Posterior vena cava (tissue), 2 donors: ENCODE results near the gene ZNF582. TPM values are rescaled to one million over a fixed set of nuclear protein-coding genes. Genes with fewer than 3 reads are reported as not detected.
"Not testable (repeated sequence)": the region's sequence is repeated elsewhere in the genome, so short reads cannot be mapped to it uniquely, and the experiment has no call there.

Experiments used
- DNase-seq: peaks from one replicate; pipeline ENCODE4 v3.0.0-alpha.2; 2020; ENCODE audit warnings: low spot score
- intact Hi-C, 2 donors: fragments of 100-400 bp; cut with DNase I; formaldehyde crosslinking; loops; one replicate each; pipeline versions ENCODE4 v1.14.1 to v1.14.2; 2022 to 2023
- total RNA-seq, 2 donors: library from RNA; stranded (reverse); fragmentation: NEBNext Ultra II Directional; extraction: Animal tissue kit (Norgen Biotek cat#: 25700); gene quantifications; one replicate each; pipeline ENCODE4 v1.2.1, GENCODE V29; 2021
- donor health status: DM: yes; HTN: yes; CAD: no.
- donor health status: DM: yes; HTN: yes; CAD: no.

ZNF582 gene
- total RNA-seq, 2 donors from 2014 or later: 3.0 to 3.7 TPM

DNA sequence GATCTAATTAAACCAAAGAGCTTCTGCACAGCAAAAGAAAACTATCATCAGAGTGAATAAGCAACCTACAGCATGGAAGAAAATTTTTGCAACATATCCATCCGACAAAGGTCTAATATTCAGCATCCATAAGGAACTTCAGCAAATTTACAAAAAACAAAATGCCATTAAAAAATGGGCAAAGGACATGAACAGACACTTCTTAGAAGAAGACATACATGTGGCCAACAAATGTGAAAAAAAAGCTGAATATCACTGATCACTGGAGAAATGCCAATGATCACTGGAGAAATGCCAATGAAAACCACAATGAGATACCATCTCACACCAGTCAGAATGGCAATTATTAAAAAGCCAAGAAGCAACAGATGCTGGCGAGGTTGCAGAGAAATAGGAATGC is 32.5 kb downstream of the ZNF582 start:
- intact Hi-C loops: no loop called here
- DNase-seq: no peak

DNA sequence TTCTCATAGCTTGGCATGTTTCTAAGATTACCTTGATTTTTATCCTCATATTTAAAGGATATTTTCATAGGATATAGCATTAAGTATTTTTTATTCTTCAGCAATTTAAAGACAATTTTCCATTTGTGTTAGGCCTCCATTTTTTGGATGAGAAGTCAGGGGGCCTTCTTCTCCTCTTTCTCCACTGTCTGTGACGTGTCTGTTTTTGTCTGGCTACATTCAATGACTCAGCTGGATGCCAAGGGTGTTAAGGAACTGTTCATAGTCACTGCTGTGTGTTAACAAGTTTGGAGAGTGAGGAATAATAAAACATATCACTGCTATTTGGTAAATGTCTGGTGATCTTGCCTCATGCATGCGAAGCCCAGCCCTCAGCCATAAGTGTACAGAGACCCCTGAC is 36.4 kb downstream of the ZNF582 start:
- no peak for DNase-seq
- intact Hi-C loops: loop anchor here (5.0 to 10.0 kb wide), 2 partner anchors 282 to 730 kb away; no protein-coding TSS in a partner anchor

DNA sequence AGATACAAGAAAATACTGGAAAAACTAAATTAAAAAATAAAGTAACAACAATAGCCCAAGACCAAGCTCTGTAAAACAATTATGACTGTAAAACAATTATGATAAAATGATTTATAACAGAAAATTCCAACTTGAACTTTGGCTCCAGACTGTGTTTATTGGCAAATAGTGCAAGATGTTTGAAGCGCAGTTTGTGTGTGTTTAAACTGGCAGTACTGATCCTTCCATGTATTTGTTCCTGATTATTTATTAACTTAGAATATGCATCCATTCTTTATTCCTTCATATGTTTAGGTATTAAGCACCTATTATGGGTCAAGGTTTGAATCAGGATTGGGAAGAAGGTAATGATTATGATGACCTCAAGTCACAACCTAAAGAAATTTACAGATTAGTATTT is 37.8 kb downstream of the ZNF582 start:
- no peak for DNase-seq
- intact Hi-C loops: loop anchor here (5.0 to 10.0 kb wide), 2 partner anchors 281 to 728 kb away; no protein-coding TSS in a partner anchor

DNA sequence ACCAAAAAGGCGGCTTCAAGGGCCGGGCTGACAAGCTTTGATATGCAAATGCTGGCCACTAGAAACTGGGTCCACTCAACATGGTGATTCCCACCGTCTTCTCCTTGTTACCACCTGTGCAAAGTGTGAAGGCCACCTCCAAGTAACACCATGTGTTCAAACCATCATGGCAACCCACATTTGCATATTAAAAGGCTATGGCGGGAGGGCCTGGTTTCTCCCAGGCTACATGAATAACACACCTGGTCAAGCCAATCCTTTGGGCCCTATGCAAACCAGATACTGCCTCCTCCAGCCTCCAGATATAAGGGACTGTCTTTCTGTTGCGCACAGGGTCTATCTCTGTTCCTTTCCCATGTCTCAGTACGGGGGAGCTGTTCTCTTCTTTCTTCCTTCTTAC is 42.1 kb downstream of the ZNF582 start:
- intact Hi-C loops: loop anchor here in 1 of 2 donors (10.0 kb wide), 1 partner anchor 276 kb away; no protein-coding TSS in a partner anchor
- DNase-seq: no peak

DNA sequence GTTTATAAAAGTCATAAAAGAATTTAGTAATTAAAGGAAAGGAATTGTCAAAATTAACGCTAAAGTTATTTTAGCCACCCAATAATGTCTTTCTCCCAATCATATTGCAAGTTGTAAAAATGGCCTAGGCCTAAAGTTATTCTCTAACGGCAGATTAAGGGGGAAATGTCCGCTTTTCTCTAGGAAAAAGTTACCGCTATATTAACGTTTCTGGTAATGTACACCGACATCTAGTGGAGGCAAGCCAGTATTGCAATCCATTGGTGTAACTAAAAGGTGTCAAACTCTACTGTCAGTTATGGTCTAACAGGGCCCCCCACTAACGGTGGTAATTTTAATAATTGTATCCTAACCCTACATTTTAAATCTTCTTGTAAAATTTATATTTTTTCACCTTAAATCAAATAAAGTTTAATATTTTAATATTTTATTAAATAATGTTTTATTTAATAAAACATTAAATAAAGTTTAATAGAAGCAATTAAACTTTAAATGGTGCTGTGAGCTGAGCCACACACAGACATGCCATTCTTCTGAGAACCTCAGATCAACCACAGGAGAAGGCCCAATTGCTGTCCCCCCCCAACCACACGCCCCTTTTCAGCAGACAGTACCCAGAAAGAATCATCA is 42.8 kb downstream of the ZNF582 start:
- no peak for DNase-seq
- intact Hi-C loops: loop anchor here in 1 of 2 donors (10.0 kb wide), 1 partner anchor 276 kb away; no protein-coding TSS in a partner anchor

DNA sequence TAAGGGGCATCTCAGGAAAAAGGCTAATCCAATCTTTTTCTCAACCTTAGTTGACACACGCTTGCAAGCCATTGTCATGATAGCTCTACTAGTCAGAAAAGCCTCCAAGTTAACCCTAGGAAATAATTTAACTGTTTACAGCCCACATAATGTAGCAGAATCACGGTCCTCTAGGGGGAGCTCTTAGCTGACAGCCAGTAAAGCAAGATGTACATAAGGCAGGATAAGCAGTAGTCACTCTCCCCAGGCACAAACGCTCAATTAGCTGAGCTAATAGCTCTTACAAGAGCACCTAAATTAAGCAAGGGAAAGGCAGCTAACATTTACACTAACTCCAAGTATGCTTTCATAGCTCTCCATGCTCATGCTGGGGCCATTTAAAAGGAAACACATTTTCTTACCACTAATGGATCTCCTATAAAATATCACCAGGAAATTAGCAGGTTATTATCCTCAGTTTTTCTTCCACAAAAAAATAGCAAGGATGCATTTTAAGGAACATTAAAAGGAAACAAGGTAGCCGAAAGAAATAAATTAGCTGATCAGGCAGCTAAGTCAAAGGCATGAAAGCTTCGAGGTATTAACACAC is 45.0 kb downstream of the ZNF582 start:
- intact Hi-C loops: loop anchor here in 1 of 2 donors (10.0 kb wide), 1 partner anchor 94 kb away; no protein-coding TSS in a partner anchor
- no peak for DNase-seq

DNA sequence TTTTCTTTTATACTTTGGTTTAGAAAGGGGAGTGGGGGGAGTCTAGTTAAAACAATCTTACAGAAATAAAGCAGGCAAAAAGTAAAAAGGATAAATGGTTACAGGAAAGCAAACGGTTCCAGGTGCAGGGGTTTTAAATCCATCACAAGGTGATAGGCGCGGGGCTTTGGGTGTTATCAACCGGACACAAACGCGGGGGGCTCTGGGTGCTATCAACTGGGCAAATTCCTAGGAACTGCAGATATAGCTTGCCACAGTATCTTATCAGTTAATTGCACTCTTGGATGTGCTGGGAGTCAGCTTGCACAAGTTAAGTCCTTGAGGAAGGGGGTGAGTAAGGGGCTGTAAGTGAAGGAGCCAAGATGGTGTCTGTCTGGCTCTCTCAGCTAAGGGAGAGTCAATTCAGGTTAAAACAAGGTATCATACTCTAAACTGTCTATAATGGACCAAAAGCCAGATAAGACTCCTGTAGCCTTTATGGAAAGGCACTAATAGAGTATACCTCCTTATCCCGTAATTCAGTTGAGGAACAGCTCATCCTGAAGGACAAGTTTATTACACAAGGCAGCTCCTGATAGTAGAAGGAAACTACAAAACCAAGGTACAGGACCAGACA is 46.1 kb downstream of the ZNF582 start:
- intact Hi-C loops: loop anchor here in 1 of 2 donors (10.0 kb wide), 1 partner anchor 92 kb away; no protein-coding TSS in a partner anchor
- DNase-seq: no peak

DNA sequence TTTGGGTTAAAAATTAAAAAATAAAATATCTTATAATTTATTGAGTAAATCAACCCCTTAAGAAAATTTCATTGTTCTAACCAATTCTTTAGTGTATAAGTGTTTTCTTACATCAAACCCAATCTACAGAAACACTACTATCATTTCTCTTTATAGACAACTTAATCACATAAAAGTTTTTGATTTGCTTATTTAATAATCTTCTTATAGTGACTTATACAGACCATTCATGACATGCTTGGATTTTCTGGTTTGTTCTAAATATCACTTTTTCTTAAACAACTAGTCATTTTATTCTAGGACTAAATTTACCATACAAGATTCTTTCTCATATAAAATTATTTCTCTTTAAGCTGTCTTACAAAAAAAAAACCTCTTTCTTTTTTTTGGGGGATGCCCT is 51.4 kb downstream of the ZNF582 start:
- intact Hi-C loops: loop anchor here in 1 of 2 donors (10.0 kb wide), 1 partner anchor 87 kb away; no protein-coding TSS in a partner anchor
- DNase-seq: no peak

DNA sequence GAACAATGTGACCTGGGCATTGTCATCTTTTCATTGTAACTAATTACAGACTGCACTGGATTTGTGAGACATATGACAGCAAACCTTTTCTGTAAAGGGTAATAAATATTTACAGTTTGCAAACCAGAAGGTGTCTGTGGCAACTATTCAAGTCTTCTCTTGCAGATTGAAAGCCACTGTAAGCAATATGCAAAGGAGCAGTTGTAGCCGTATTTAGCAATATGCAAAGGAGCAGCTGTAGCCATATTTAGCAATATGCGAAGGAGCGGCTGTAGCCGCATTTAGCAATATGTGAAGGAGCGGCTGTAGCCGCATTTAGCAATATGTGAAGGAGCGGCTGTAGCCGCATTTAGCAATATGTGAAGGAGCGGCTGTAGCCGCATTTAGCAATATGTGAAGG is 54.3 kb downstream of the ZNF582 start:
- intact Hi-C loops: not testable (repeated sequence)

DNA sequence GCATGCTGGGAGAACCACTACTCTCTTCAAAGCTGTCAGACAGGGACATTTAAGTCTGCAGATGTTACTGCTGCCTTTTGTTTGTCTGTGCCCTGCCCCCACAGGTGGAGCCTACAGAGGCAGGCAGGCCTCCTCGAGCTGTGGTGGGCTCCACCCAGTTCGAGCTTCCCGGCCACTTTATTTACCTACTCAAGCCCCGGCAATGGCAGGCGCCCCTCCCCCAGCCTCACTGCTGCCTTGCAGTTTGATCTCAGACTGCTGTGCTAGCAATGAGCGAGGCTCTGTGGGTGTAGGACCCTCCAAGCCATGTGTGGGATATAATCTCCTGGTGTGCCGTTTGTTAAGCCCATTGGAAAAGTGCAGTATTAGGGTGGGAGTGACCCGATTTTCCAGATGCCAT is 56.3 kb downstream of the ZNF582 start:
- intact Hi-C loops, DNase-seq: not testable (repeated sequence)

More for the DNA sequence above, 54.3 kb downstream of the ZNF582 start:
- DNase-seq: not testable (repeated sequence)

DNA sequence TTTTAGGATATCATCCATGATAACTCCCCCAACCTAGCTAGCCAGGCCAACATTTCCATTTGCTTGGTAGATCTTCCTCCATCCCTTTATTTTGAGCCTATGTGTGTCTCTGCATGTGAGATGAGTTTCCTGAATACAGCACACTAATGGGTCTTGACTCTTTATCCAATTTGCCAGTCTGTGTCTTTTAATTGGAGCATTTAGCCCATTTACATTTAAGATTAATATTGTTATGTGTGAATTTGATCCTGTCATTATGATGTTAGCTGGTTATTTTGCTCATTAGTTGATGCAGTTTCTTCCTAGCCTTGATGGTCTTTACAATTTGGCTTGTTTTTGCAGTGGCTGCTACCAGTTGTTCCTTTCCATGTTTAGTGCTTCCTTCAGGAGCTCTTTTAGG is 58.0 kb downstream of the ZNF582 start:
- DNase-seq, intact Hi-C loops: not testable (repeated sequence)

DNA sequence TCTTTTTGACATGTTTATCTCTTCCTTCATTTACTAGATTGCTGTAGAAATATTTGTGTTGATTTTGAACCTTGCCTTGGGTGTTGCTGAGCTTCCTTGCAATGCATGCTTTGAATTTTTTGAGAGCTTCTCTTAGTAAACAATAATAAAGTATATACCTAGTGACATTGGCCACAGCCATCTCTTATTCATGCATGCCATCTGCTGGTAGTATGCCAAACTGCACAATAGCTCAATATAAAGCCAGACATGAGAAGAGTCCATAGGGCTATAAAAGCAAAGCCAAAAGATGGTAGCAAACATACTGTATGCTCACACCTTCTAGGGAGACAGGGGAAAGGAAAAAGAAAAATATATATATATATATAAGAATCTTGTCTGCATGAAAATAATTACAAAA is 59.8 kb downstream of the ZNF582 start:
- intact Hi-C loops: no loop called here
- DNase-seq: no peak

Other genes starting within 250 kb of the ZNF582 start
- not detected for gene GALP, start 217.5 kb downstream of the ZNF582 start, total RNA-seq
- gene ZSCAN5B, start 195.8 kb downstream of the ZNF582 start, total RNA-seq: not detected
- not detected for gene ZSCAN5C, start 191.3 kb downstream of the ZNF582 start, total RNA-seq
- gene EDDM13, start 120.8 kb downstream of the ZNF582 start, total RNA-seq: not detected
- 1 to 10 TPM; 8.5 to 10.0 TPM for gene ZSCAN5A, start 78.7 kb downstream of the ZNF582 start, total RNA-seq
- 10 to 100 TPM in 1 of 2 donors, 1 to 10 TPM in 1; 9.6 to 10.8 TPM for gene ZNF583, start 10.8 kb upstream of the ZNF582 start, total RNA-seq
- gene ZNF667, start 83.8 kb upstream of the ZNF582 start, total RNA-seq: 1 to 10 TPM; 3.8 to 4.0 TPM
- gene ZNF471, start 114.3 kb upstream of the ZNF582 start, total RNA-seq: 1 to 10 TPM; 7.7 to 9.4 TPM
- 10 to 100 TPM in 1 of 2 donors, 1 to 10 TPM in 1; 9.3 to 11.9 TPM for gene ZFP28, start 145.4 kb upstream of the ZNF582 start, total RNA-seq
- 1 to 10 TPM; 6.6 to 8.2 TPM for gene ZNF470, start 173.9 kb upstream of the ZNF582 start, total RNA-seq
- 10 to 100 TPM in 1 of 2 donors, 1 to 10 TPM in 1; 8.4 to 11.1 TPM for gene ZNF71, start 201.8 kb upstream of the ZNF582 start, total RNA-seq
- gene SMIM17, start 249.6 kb upstream of the ZNF582 start, total RNA-seq: under 1 TPM; 0.71 to 0.74 TPM